ENCODE data around the gene PCDH8.

DNA sequence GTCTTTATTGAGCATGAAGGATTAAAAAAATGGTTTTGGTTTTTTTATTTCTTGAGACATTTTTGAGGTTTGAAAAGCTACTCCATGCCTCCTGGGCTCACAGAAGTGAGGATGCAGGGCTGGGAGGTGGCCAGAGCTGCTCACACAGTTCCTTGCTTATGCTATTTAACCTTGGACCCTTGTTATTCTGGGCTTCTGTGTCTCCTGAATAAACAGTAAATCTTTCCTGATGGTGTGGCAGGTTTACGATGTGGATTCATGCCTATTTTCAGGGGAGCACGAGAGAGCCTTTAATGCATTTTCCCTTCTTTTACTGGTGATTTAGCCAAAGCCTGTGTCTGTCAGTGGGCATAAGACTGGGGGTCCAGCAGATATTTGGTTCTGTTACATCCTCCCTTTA is 34.3 kb upstream of the PCDH8 start:
- TF ChIP-seq EZH2 (IDR thresholded peaks at IDR 0.05; ENCODE audit: borderline replicate concordance, low read length) (no peak), CTCF (IDR thresholded peaks at IDR 0.05; ENCODE audit: low read length) (no peak)

Measured in OCI-LY1 (cell line).